HPDE6-E6E7 (cell line): ENCODE results near the gene RFT1.
"Not testable (repeated sequence)": the region's sequence is repeated elsewhere in the genome, so short reads cannot be mapped to it uniquely, and the experiment has no call there.

Experiments used
- DNase-seq: peaks from one replicate; pipeline ENCODE4 v3.0.0; 2011; ENCODE audit warnings: missing footprints; ENCODE audit errors: extremely low spot score

The RFT1 gene

GRCh38 chr3:53163444-53164387 is 33.5 kb upstream of the RFT1 start:
- DNase-seq, result no peak

GRCh38 chr3:53162672-53163443 is 32.6 kb upstream of the RFT1 start:
- no peak for DNase-seq

GRCh38 chr3:53161820-53162671 is 31.8 kb upstream of the RFT1 start:
- no peak for DNase-seq

GRCh38 chr3:53161450-53161819 is 31.2 kb upstream of the RFT1 start:
- DNase-seq, result no peak

- DNase-seq, result peak; percentile 35
Measured at GRCh38 chr3:53160660-53161449, 30.6 kb upstream of the RFT1 start, which contains the start of gene PRKCD. PRKCD (plus strand) TSS chr3:53161209; CDS start chr3:53178423, 17,214 bp downstream.

- no peak for DNase-seq
Measured at GRCh38 chr3:53160061-53160659, 29.9 kb upstream of the RFT1 start.

GRCh38 chr3:53159156-53160060 is 29.2 kb upstream of the RFT1 start:
- DNase-seq, result no peak

GRCh38 chr3:53158765-53159155 is 28.5 kb upstream of the RFT1 start:
- no peak for DNase-seq

- no peak for DNase-seq
Measured at GRCh38 chr3:53157974-53158580, 27.8 kb upstream of the RFT1 start.

- DNase-seq, result no peak
Measured at GRCh38 chr3:53156368-53156834, 26.2 kb upstream of the RFT1 start.

- DNase-seq, result no peak
Measured at GRCh38 chr3:53155760-53156159, 25.5 kb upstream of the RFT1 start.

- DNase-seq, result no peak
Measured at GRCh38 chr3:53154881-53155285, 24.6 kb upstream of the RFT1 start.

GRCh38 chr3:53153980-53154379 is 23.7 kb upstream of the RFT1 start:
- no peak for DNase-seq

- no peak for DNase-seq
Measured at GRCh38 chr3:53153264-53153823, 23.1 kb upstream of the RFT1 start.

GRCh38 chr3:53151870-53152660 is 21.8 kb upstream of the RFT1 start:
- DNase-seq, result no peak

GRCh38 chr3:53151465-53151864 is 21.2 kb upstream of the RFT1 start:
- no peak for DNase-seq

GRCh38 chr3:53151086-53151438 is 20.8 kb upstream of the RFT1 start:
- not testable (repeated sequence) for DNase-seq
